Measurements from ENCODE around the gene TMEM53.

TMEM53 gene

GRCh38 chr1:44695671-44696070 is 21.4 kb upstream of the TMEM53 start:
- Histone ChIP-seq H3K9me3 (ENCODE audit: insufficient read depth, low read length, severe bottlenecking) (no peaks in the 10 kb centered on the region), H4K20me1 (ENCODE audit: insufficient read depth, low read length) (no peaks in the 10 kb centered on the region), H2AFZ (ENCODE audit: low read depth, low read length) (no peak overlapping the region), H3K27ac (ENCODE audit: low read length) (no peak overlapping the region), H3K27me3 (ENCODE audit: insufficient read depth, low read length, poor library complexity) (peaks cover 9% of the 10 kb centered on the region), H3K79me2 (ENCODE audit: insufficient read depth, low read length) (no peaks in the 10 kb centered on the region), H3K4me1 (ENCODE audit: insufficient read depth, low read length) (no peaks in the 10 kb centered on the region), H3K36me3 (ENCODE audit: insufficient read depth, low read length) (no peaks in the 10 kb centered on the region), H3K9ac (ENCODE audit: low read depth, low read length) (no peak overlapping the region), H3K4me3 (ENCODE audit: low read depth in 1 of 2, low read length in 2 of 2) (no peak overlapping the region), H3K4me2 (ENCODE audit: insufficient read depth, low read length) (no peak overlapping the region)
- TF ChIP-seq CTCF (IDR thresholded peaks at IDR 0.05; ENCODE audit: borderline replicate concordance, extremely low read depth, low read length, poor library complexity, severe bottlenecking): no peak
- TF ChIP-seq EZH2 (IDR thresholded peaks at IDR 0.05; ENCODE audit: borderline replicate concordance, low read depth, low read length, severe bottlenecking): no peak
- ATAC-seq (ENCODE audit: insufficient read depth, low read depth): no peak
- DNase-seq: no peak

GRCh38 chr1:44694863-44695478 is 20.7 kb upstream of the TMEM53 start:
- no peaks in the 10 kb centered on the region for H3K9me3 ChIP-seq (ENCODE audit: insufficient read depth, low read length, severe bottlenecking)
- no peak overlapping the region for H3K27ac ChIP-seq (ENCODE audit: low read length)
- H3K9ac ChIP-seq (ENCODE audit: low read depth, low read length): no peak overlapping the region
- H3K79me2 ChIP-seq (ENCODE audit: insufficient read depth, low read length): no peaks in the 10 kb centered on the region
- H3K4me3 ChIP-seq (ENCODE audit: low read depth in 1 of 2, low read length in 2 of 2): no peak overlapping the region
- H3K4me1 ChIP-seq (ENCODE audit: insufficient read depth, low read length): no peaks in the 10 kb centered on the region
- ATAC-seq (ENCODE audit: insufficient read depth, low read depth) (no peak), DNase-seq (no peak)
- no peak for TF ChIP-seq CTCF (IDR thresholded peaks at IDR 0.05; ENCODE audit: borderline replicate concordance, extremely low read depth, low read length, poor library complexity, severe bottlenecking)
- peaks cover 11% of the 10 kb centered on the region for H3K27me3 ChIP-seq (ENCODE audit: insufficient read depth, low read length, poor library complexity)
- no peaks in the 10 kb centered on the region for H3K36me3 ChIP-seq (ENCODE audit: insufficient read depth, low read length)
- H2AFZ ChIP-seq (ENCODE audit: low read depth, low read length): no peak overlapping the region
- H4K20me1 ChIP-seq (ENCODE audit: insufficient read depth, low read length): no peaks in the 10 kb centered on the region
- H3K4me2 ChIP-seq (ENCODE audit: insufficient read depth, low read length): no peak overlapping the region

- Histone ChIP-seq H3K4me3 (ENCODE audit: low read depth in 1 of 2, low read length in 2 of 2) (no peak overlapping the region), H3K79me2 (ENCODE audit: insufficient read depth, low read length) (no peaks in the 10 kb centered on the region), H3K4me2 (ENCODE audit: insufficient read depth, low read length) (no peak overlapping the region), H3K9ac (ENCODE audit: low read depth, low read length) (no peak overlapping the region), H2AFZ (ENCODE audit: low read depth, low read length) (no peak overlapping the region), H3K27ac (ENCODE audit: low read length) (no peak overlapping the region), H4K20me1 (ENCODE audit: insufficient read depth, low read length) (no peaks in the 10 kb centered on the region), H3K4me1 (ENCODE audit: insufficient read depth, low read length) (no peaks in the 10 kb centered on the region), H3K36me3 (ENCODE audit: insufficient read depth, low read length) (no peaks in the 10 kb centered on the region), H3K27me3 (ENCODE audit: insufficient read depth, low read length, poor library complexity) (peaks cover 15% of the 10 kb centered on the region), H3K9me3 (ENCODE audit: insufficient read depth, low read length, severe bottlenecking) (no peaks in the 10 kb centered on the region)
- no peak for TF ChIP-seq CTCF (IDR thresholded peaks at IDR 0.05; ENCODE audit: borderline replicate concordance, extremely low read depth, low read length, poor library complexity, severe bottlenecking)
- TF ChIP-seq EZH2 (IDR thresholded peaks at IDR 0.05; ENCODE audit: borderline replicate concordance, low read depth, low read length, severe bottlenecking): no peak
- DNase-seq: no peak
- ATAC-seq (ENCODE audit: insufficient read depth, low read depth): no peak
These were observed 19.6 kb upstream of the TMEM53 start for GRCh38 chr1:44693900-44694299.

GRCh38 chr1:44693159-44693558 is 18.9 kb upstream of the TMEM53 start:
- Histone ChIP-seq H3K27me3 (ENCODE audit: insufficient read depth, low read length, poor library complexity) (peaks cover 15% of the 10 kb centered on the region), H2AFZ (ENCODE audit: low read depth, low read length) (no peak overlapping the region), H4K20me1 (ENCODE audit: insufficient read depth, low read length) (no peaks in the 10 kb centered on the region), H3K9me3 (ENCODE audit: insufficient read depth, low read length, severe bottlenecking) (no peaks in the 10 kb centered on the region), H3K4me2 (ENCODE audit: insufficient read depth, low read length) (no peak overlapping the region), H3K79me2 (ENCODE audit: insufficient read depth, low read length) (no peaks in the 10 kb centered on the region), H3K9ac (ENCODE audit: low read depth, low read length) (no peak overlapping the region), H3K27ac (ENCODE audit: low read length) (no peak overlapping the region), H3K4me1 (ENCODE audit: insufficient read depth, low read length) (no peaks in the 10 kb centered on the region), H3K4me3 (ENCODE audit: low read depth in 1 of 2, low read length in 2 of 2) (no peak overlapping the region), H3K36me3 (ENCODE audit: insufficient read depth, low read length) (no peaks in the 10 kb centered on the region)
- no peak for TF ChIP-seq EZH2 (IDR thresholded peaks at IDR 0.05; ENCODE audit: borderline replicate concordance, low read depth, low read length, severe bottlenecking)
- TF ChIP-seq CTCF (IDR thresholded peaks at IDR 0.05; ENCODE audit: borderline replicate concordance, extremely low read depth, low read length, poor library complexity, severe bottlenecking): no peak
- DNase-seq: no peak
- no peak for ATAC-seq (ENCODE audit: insufficient read depth, low read depth)

All from DND-41 (cell line).